Mammary epithelial cell (primary cell): ENCODE data around the gene DOCK1.

Experiments used
- EZH2 ChIP-seq: IDR thresholded peaks from 2 replicates; pipeline ENCODE4 v1.6.1; 2012; ENCODE audit warnings: low read length, inconsistent platforms, borderline replicate concordance
- TF ChIP-seq, protein P1 (sequence below), 2 donors: IDR thresholded peaks in 1 of 2; conservative IDR thresholded peaks in 1 of 2; 2 replicates each; pipeline ENCODE4 v1.5.1; 2011 to 2012; ENCODE audit warnings: inconsistent platforms in 2 of 2, low read length in 2 of 2, mild to moderate bottlenecking in 2 of 2, control low read depth in 1 of 2, low read depth in 1 of 2; ENCODE audit not compliant: insufficient read depth in 1 of 2; ENCODE audit errors: extremely low read depth in 1 of 2

DNA sequence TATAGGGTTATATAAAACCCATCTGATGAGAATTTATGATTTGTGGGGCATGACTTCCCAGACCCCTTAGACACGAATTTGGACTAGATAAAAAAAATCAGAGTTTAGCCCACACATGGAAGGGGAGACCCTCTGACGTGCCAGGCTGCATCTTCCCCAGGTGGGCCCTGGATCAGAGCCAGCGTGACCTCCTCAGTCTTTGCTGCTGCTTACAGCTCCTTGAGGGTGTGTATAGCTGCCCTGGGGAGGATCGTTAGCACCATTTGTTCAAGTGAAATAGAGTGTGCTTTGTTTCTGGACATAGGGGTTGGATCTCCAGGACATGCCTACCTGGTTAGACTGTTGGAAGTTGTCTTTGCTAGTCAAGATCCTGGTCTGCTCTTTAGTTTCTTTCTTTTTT, 54.2 kb downstream of the DOCK1 start:
- TF ChIP-seq, protein P1, sequence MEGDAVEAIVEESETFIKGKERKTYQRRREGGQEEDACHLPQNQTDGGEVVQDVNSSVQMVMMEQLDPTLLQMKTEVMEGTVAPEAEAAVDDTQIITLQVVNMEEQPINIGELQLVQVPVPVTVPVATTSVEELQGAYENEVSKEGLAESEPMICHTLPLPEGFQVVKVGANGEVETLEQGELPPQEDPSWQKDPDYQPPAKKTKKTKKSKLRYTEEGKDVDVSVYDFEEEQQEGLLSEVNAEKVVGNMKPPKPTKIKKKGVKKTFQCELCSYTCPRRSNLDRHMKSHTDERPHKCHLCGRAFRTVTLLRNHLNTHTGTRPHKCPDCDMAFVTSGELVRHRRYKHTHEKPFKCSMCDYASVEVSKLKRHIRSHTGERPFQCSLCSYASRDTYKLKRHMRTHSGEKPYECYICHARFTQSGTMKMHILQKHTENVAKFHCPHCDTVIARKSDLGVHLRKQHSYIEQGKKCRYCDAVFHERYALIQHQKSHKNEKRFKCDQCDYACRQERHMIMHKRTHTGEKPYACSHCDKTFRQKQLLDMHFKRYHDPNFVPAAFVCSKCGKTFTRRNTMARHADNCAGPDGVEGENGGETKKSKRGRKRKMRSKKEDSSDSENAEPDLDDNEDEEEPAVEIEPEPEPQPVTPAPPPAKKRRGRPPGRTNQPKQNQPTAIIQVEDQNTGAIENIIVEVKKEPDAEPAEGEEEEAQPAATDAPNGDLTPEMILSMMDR (conservative IDR thresholded peaks at IDR 0.05 in 1 of 2, IDR thresholded peaks at IDR 0.05 in 1 of 2; ENCODE audit: extremely low read depth in 1 of 2, insufficient read depth in 1 of 2, low read depth in 1 of 2, low read length in 2 of 2) = no peak
- TF ChIP-seq EZH2 = no peak
